Sigmoid colon (tissue), 7 donors: Measurements from ENCODE around the gene BIRC2. TPM values are rescaled to one million over a fixed set of nuclear protein-coding genes. Genes with fewer than 3 reads are reported as not detected.

Experiments used
- DNase-seq: peaks from one replicate; pipeline ENCODE4 v3.0.0-alpha.2; 2019
- H3K27ac ChIP-seq, 4 donors: fragments of 200-600 bp; sonication (generic); one replicate each; pipeline ENCODE4 v1.5.1; 2016 to 2019; ENCODE audit warnings: mild to moderate bottlenecking in 1 of 4
- H3K27me3 ChIP-seq, 3 donors: fragments of 200-600 bp; sonication (generic); one replicate each; pipeline ENCODE4 v1.5.1; 2019; ENCODE audit warnings: mild to moderate bottlenecking in 1 of 3
- H3K36me3 ChIP-seq, 4 donors: fragments of 200-600 bp; sonication (generic); one replicate each; pipeline ENCODE4 v1.5.1; 2016 to 2019
- H3K4me1 ChIP-seq, 4 donors: fragments of 200-600 bp; sonication (generic); one replicate each; pipeline ENCODE4 v1.5.1; 2017 to 2019
- H3K4me3 ChIP-seq, 4 donors: fragments of 200-600 bp; sonication (generic); one replicate each; pipeline ENCODE4 v1.5.1; 2017 to 2019; ENCODE audit warnings: mild to moderate bottlenecking in 2 of 4, moderate library complexity in 1 of 4
- H3K9me3 ChIP-seq, 4 donors: fragments of 200-600 bp in 3 of 4; sonication (generic) in 3 of 4; one replicate each; pipeline versions ENCODE4 v1.5.1 to v1.6.1; 2013 to 2019
- EP300 ChIP-seq, 4 donors: sonication (generic); formaldehyde crosslinking; IDR thresholded peaks; one replicate each; pipeline ENCODE4 v1.6.1; 2017; ENCODE audit warnings: antibody characterized with exemption in 4 of 4
- POLR2A ChIP-seq, 2 donors: fragments of 450-650 bp; IDR thresholded peaks; one replicate each; pipeline ENCODE4 v1.6.1; 2016; ENCODE audit warnings: antibody characterized with exemption in 2 of 2, mild to moderate bottlenecking in 2 of 2, moderate library complexity in 2 of 2
- POLR2AphosphoS5 ChIP-seq, 4 donors: sonication (generic); formaldehyde crosslinking; IDR thresholded peaks; one replicate each; pipeline ENCODE4 v1.6.1; 2017; ENCODE audit warnings: antibody characterized with exemption in 4 of 4
- WGBS, 2 donors: extraction: QIAGEN DNeasy Blood & Tissue Kit; methylation state at CpG; one replicate each; pipeline ENCODE4 v1.1.7; 2013; 5-methylcytosine and 5-hydroxymethylcytosine counted together
- intact Hi-C: fragments of 100-400 bp; cut with DNase I; formaldehyde crosslinking; loops from one replicate; pipeline ENCODE4 v1.15.1; 2023
- polyA plus RNA-seq, 3 donors: library from polyadenylated mRNA; stranded (reverse); fragments of 200-250 nt; gene quantifications; one replicate each; pipeline ENCODE4 v1.2.3, GENCODE V29; 2013
- total RNA-seq, 4 donors: library from RNA; depleted of rRNA; stranded (reverse); fragments of >200 nt; gene quantifications; one replicate each; pipeline ENCODE4 v1.1.0, GENCODE V29; 2016
- TF ChIP-seq, protein P1 (sequence below), 4 experiments: fragments of 450-650 bp in 3 of 4; fragments of 200-600 bp in 1 of 4; IDR thresholded peaks; one replicate each; pipeline ENCODE4 v1.5.1; 2016 to 2019; ENCODE audit warnings: antibody characterized with exemption in 4 of 4, mild to moderate bottlenecking in 3 of 4, moderate library complexity in 2 of 4
- donor health status: healthy with polysubstance abuse.
- donor health status: Bipolar disorder and iron deficiency.
- donor health status: healthy.

BIRC2 gene
- total and polyA plus RNA-seq, 7 donors: 24.7 to 56.0 (median 41.4) TPM

DNA sequence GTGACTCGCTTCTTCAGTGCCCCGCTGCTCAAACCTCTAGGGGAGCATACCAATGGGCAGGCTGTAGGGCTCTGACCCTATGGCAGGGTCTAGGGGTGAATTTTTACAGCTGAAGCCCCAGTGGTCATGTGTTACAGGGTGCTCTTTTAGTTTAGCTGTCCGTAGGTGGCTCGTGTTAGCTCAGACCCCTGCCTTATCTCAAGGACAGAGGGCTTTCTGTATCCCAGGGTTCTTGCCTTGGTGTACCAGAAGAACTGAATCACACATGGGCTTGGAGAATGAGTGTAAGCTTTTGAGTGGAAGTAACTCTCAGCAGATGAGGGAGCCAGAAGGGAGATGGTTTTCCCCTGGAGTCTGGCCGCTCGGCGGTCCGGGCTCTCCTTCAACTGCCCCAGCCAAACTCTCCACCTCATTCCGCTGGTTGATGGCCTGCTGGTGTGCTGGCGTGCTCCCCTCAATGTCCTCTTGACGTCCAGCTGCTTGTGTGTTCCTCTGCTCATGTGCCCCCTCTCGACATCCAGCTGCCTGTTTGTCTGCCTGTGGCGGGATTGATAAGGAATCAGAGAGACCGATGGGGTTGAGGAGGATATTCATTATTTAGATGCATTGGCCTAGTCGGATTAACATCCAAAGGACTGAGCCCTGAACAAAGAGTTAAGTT is 37.5 kb downstream of the BIRC2 start:
- Histone ChIP-seq H3K4me1 (peaks cover 0 to 10% (median 0%) of the 10 kb centered on the region in 4 donors), H3K9me3 (no peaks in the 10 kb centered on the region), H3K27me3 (no peaks in the 10 kb centered on the region), H3K4me3 (no peak overlapping the region), H3K36me3 (peaks cover 0 to 53% (median 13%) of the 10 kb centered on the region in 4 donors), H3K27ac (no peak overlapping the region)
- intact Hi-C loops: no loop called here
- TF ChIP-seq EP300 (IDR thresholded peaks at IDR 0.05) (no peak), POLR2AphosphoS5 (IDR thresholded peaks at IDR 0.05) (no peak), POLR2A (IDR thresholded peaks at IDR 0.05) (no peak)
- TF ChIP-seq, protein P1, sequence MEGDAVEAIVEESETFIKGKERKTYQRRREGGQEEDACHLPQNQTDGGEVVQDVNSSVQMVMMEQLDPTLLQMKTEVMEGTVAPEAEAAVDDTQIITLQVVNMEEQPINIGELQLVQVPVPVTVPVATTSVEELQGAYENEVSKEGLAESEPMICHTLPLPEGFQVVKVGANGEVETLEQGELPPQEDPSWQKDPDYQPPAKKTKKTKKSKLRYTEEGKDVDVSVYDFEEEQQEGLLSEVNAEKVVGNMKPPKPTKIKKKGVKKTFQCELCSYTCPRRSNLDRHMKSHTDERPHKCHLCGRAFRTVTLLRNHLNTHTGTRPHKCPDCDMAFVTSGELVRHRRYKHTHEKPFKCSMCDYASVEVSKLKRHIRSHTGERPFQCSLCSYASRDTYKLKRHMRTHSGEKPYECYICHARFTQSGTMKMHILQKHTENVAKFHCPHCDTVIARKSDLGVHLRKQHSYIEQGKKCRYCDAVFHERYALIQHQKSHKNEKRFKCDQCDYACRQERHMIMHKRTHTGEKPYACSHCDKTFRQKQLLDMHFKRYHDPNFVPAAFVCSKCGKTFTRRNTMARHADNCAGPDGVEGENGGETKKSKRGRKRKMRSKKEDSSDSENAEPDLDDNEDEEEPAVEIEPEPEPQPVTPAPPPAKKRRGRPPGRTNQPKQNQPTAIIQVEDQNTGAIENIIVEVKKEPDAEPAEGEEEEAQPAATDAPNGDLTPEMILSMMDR (IDR thresholded peaks at IDR 0.05): no peak
- 84 to 91% methylated on average over 15 of the region's 15 CpGs for WGBS, 2 donors
- DNase-seq: no peak

DNA sequence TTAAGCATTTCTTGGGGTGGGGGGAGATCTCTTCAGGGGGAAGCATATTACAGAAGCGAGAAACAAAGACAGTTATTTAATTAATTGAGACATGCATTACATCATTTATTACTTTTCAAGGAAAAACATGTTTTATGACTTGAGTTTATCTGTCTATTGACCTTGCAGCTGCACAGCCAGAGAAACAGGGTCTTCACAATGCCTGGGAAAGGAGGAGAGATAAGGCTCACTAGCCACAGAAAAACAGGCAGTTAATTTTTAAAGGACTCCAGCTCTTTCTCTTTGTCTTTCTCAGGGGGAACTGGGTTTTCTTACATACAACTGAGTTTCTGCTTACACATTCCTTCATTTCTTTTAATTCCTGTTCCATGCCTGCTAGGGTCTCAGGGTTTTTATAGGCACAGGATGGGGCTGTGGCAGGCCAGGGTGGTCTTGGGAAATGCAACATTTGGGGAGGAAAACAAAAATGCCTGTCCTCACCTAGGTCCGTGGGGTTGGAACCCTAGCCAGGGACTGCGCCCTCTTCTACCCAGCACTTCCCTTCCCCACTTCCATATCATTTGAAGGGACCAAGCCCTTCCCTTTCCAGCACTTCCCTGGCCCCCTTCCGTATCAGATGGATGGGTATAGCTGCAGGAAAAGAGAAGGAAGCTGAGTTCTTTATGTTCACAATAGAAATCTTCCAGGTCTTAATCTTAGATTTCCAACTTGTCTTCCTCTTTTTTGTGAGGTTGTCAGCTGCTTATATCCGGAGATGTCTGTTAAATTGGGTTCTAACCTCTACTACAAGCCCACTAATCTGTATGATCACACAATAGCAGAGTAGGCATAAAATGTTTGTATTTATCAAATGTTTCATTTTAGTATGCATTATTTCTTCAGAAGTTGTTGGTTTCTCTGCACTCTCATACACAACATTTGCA is 38.3 kb downstream of the BIRC2 start:
- H3K27ac ChIP-seq: no peak overlapping the region
- DNase-seq: no peak
- TF ChIP-seq EP300 (IDR thresholded peaks at IDR 0.05): no peak
- no peak for TF ChIP-seq POLR2AphosphoS5 (IDR thresholded peaks at IDR 0.05)
- TF ChIP-seq POLR2A (IDR thresholded peaks at IDR 0.05): no peak
- TF ChIP-seq, protein P1 (IDR thresholded peaks at IDR 0.05): no peak
- no peaks in the 10 kb centered on the region for H3K9me3 ChIP-seq
- H3K36me3 ChIP-seq: peaks cover 0 to 50% (median 8%) of the 10 kb centered on the region in 4 donors
- intact Hi-C loops: no loop called here
- 77 to 84% methylated on average over 5 of the region's 5 CpGs for WGBS, 2 donors
- H3K27me3 ChIP-seq: no peaks in the 10 kb centered on the region
- H3K4me1 ChIP-seq: peaks cover 0 to 10% (median 0%) of the 10 kb centered on the region in 4 donors
- no peak overlapping the region for H3K4me3 ChIP-seq

DNA sequence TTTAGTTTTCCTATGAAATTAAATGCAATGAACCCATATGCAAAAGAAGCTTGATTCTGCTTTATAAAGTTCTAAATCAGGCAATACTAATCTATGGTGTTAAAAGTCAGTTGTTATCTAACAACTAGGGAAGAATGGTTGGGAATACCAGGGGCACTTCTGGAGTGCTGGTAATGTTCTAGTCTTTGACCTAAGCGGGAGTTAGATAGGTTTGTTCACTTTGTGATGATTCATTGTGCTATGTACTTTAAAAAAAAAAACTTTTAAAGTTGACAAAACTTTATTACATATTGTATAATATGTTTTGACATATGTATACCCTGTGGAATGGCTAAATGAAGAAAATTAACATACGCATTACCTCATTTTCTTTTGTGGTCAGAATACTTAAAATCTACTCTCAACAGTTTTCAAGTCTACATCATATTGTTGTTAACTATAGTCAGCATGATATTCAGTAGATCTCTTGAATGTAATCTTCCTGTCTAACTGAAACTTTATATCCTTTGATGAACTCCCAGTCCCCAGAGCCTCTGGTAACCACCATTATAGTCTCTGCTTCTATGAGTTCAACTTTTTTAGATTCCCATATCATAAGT is 39.2 kb downstream of the BIRC2 start:
- H3K4me1 ChIP-seq: peaks cover 0 to 10% (median 3%) of the 10 kb centered on the region in 4 donors
- no peaks in the 10 kb centered on the region for H3K9me3 ChIP-seq
- intact Hi-C loops: no loop called here
- peaks cover 0 to 47% (median 6%) of the 10 kb centered on the region in 4 donors for H3K36me3 ChIP-seq
- no peak overlapping the region for H3K4me3 ChIP-seq
- TF ChIP-seq POLR2AphosphoS5 (IDR thresholded peaks at IDR 0.05) (no peak), POLR2A (IDR thresholded peaks at IDR 0.05) (no peak), EP300 (IDR thresholded peaks at IDR 0.05) (no peak)
- TF ChIP-seq, protein P1 (IDR thresholded peaks at IDR 0.05): no peak
- 59 to 83% methylated on average over 2 of the region's 2 CpGs for WGBS, 2 donors
- H3K27me3 ChIP-seq: no peaks in the 10 kb centered on the region
- H3K27ac ChIP-seq: peak overlapping the region in 1 of 4 donors; percentile 15
- DNase-seq: no peak

DNA sequence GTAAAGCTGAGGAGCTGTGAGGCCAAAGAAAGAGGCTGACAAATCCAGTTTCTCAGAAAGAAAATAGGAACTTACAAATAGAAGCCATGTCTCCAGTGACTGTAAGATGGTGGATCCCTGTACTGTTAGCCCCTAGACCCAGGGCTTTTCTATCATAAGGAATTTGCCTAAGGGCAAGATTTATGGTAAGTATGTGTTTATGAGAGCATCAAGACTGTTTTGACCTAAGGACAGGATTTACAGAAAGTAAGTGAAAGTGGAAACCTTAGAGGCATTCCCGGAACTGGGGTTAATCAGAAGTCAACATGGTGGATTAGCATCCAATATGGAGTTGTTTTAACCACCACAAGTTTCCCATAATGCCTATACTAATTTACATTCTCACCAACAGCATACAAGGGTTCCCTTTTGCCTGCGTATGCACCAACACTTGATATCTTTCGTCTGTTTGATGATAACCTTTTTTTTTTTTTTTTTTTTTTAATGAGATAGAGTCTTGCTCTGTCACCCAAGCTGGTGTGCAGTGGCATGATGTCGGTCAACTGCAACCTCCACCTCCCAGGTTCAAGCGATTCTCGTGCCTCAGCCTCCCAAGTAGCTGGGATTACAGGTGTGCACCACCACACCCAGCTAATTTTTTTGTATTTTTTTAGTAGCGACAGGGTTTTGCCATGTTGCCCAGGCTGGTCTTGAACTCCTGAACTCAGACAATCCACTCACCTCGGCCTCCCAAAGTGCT is 40.2 kb downstream of the BIRC2 start:
- no peak for DNase-seq
- intact Hi-C loops: no loop called here
- Histone ChIP-seq H3K4me3 (no peak overlapping the region), H3K27ac (no peak overlapping the region), H3K9me3 (no peaks in the 10 kb centered on the region), H3K36me3 (peaks cover 0 to 49% (median 6%) of the 10 kb centered on the region in 4 donors), H3K4me1 (peaks cover 0 to 10% (median 3%) of the 10 kb centered on the region in 4 donors), H3K27me3 (no peaks in the 10 kb centered on the region)
- TF ChIP-seq POLR2A (IDR thresholded peaks at IDR 0.05) (no peak), EP300 (IDR thresholded peaks at IDR 0.05) (no peak), POLR2AphosphoS5 (IDR thresholded peaks at IDR 0.05) (no peak)
- TF ChIP-seq, protein P1 (IDR thresholded peaks at IDR 0.05): no peak
- 90 to 93% methylated on average over 8 of the region's 8 CpGs for WGBS, 2 donors
